Ishikawa (cell line): ENCODE results near the gene SPACA6.

ENCODE experiments used
- YY1 ChIP-seq: IDR thresholded peaks from 2 replicates; pipeline ENCODE4 v1.6.1; 2012; ENCODE audit warnings: low read depth
- ZBTB7A ChIP-seq: IDR thresholded peaks from 2 replicates; pipeline ENCODE4 v1.6.1; 2012; ENCODE audit warnings: low read depth
- TF ChIP-seq, protein P1 (sequence below): IDR thresholded peaks from 2 replicates; pipeline ENCODE4 v1.6.1; 2012
- TF ChIP-seq, protein P2 (sequence below): IDR thresholded peaks from 2 replicates; pipeline ENCODE4 v1.6.1; 2012

The SPACA6 gene

DNA sequence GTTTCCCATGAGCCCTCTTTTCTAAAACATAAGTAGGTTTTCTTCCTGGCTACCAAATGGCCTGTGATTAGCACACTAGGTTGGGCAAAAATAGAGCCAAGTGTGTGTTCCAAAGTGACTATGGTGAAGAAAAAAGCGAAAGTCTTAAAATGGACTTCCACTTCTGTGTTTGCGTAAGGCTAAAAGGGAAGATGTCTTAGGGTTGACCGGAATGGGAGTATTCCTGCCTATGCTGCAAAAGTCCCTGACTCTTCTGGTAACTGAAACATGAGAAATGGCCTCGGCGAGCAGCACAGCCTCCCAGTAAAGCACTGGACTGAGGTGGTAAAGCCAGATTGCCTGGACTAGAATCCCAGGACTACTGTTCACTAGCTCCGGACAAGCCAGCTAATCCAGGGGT, 61.0 kb downstream of the SPACA6 start:
- TF ChIP-seq ZBTB7A = no peak

DNA sequence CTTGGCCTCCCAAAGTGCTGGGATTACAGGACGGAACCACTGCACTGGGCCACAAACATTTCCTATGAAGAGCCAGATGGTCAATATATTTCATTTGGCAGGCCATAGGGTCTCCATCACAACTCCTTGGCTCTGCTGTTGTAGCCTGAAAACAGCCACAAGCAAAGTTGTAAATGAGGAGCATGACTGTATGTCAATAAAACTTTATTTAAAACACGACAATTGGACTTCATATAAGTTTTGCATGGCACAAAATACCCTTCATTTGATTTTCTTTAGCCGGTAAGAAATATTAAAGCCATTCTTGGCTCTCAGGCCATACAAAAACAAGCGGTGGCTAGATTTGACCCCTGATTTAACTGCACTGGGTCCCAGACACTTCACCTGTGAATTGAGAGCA, 61.6 kb downstream of the SPACA6 start:
- TF ChIP-seq, protein P1, sequence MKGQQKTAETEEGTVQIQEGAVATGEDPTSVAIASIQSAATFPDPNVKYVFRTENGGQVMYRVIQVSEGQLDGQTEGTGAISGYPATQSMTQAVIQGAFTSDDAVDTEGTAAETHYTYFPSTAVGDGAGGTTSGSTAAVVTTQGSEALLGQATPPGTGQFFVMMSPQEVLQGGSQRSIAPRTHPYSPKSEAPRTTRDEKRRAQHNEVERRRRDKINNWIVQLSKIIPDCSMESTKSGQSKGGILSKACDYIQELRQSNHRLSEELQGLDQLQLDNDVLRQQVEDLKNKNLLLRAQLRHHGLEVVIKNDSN = no peak
- TF ChIP-seq, protein P2, sequence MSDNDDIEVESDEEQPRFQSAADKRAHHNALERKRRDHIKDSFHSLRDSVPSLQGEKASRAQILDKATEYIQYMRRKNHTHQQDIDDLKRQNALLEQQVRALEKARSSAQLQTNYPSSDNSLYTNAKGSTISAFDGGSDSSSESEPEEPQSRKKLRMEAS = no peak
- no peak for TF ChIP-seq YY1
